ENCODE measurements around the gene PPIF.
A peak's percentile ranks its signal among the peaks of the same experiment; 100 is the strongest.

Gene PPIF

GRCh38 chr10:79347226-79347893 lies at the start of gene PPIF:
Gene PPIF, plus strand, starts transcription at chr10:79347469. Its CDS starts 80 bp downstream, at chr10:79347549.
- peak; percentile 74 for DNase-seq

- no peak for DNase-seq
Measured at GRCh38 chr10:79298403-79299244, 48.6 kb upstream of the PPIF start.

- DNase-seq: no peak
Measured at GRCh38 chr10:79299397-79300241, 47.6 kb upstream of the PPIF start.

GRCh38 chr10:79300711-79301110 lies 46.6 kb upstream of the PPIF start:
- DNase-seq: no peak

GRCh38 chr10:79301754-79302530 lies 45.3 kb upstream of the PPIF start:
- DNase-seq: no peak

- DNase-seq: no peak
Measured at GRCh38 chr10:79303631-79304478, 43.4 kb upstream of the PPIF start.

GRCh38 chr10:79304479-79305087 lies 42.7 kb upstream of the PPIF start:
- no peak for DNase-seq

GRCh38 chr10:79305515-79305914 lies 41.8 kb upstream of the PPIF start:
- DNase-seq: no peak

- no peak for DNase-seq
Measured at GRCh38 chr10:79305988-79306387, 41.3 kb upstream of the PPIF start.

- no peak for DNase-seq
Measured at GRCh38 chr10:79306644-79307220, 40.5 kb upstream of the PPIF start.

GRCh38 chr10:79308016-79308415 lies 39.3 kb upstream of the PPIF start:
- DNase-seq: no peak

- no peak for DNase-seq
Measured at GRCh38 chr10:79308969-79309665, 38.2 kb upstream of the PPIF start.

GRCh38 chr10:79310200-79310865 lies 36.9 kb upstream of the PPIF start:
- DNase-seq: no peak

GRCh38 chr10:79310911-79311573 lies 36.2 kb upstream of the PPIF start:
- DNase-seq: no peak

GRCh38 chr10:79311581-79312407 lies 35.5 kb upstream of the PPIF start:
- DNase-seq: no peak

GRCh38 chr10:79312601-79313187 lies 34.6 kb upstream of the PPIF start:
- no peak for DNase-seq

GRCh38 chr10:79313320-79313719 lies 33.9 kb upstream of the PPIF start:
- DNase-seq: no peak

Measured in NCI-H1436 treated with DMSO at 0.1 percent for 48 hours (cell line).